HG03175 (cell line): ENCODE data around the gene GTF3C4.

Experiments used
- ATAC-seq: cut with Tn5 transposase; IDR thresholded peaks from one replicate; pipeline ENCODE4 v1.9.1; 2021; ENCODE audit warnings: mild to moderate bottlenecking, moderate library complexity; ENCODE audit not compliant: unreplicated experiment

GTF3C4 gene

GRCh38 chr9:132729235-132729890 lies 59.1 kb downstream of the GTF3C4 start:
- no peak for ATAC-seq

GRCh38 chr9:132730054-132731033 lies 60.1 kb downstream of the GTF3C4 start:
- ATAC-seq = no peak

GRCh38 chr9:132731230-132731629 lies 61.0 kb downstream of the GTF3C4 start:
- no peak for ATAC-seq

GRCh38 chr9:132732326-132733259 lies 62.3 kb downstream of the GTF3C4 start:
- no peak for ATAC-seq

GRCh38 chr9:132733260-132733815 lies 63.1 kb downstream of the GTF3C4 start:
- ATAC-seq = no peak

- no peak for ATAC-seq
These were observed 69.5 kb downstream of the GTF3C4 start for GRCh38 chr9:132739710-132740310.

GRCh38 chr9:132740526-132741309 lies 70.5 kb downstream of the GTF3C4 start:
- no peak for ATAC-seq

GRCh38 chr9:132742821-132743311 lies 72.6 kb downstream of the GTF3C4 start:
- no peak for ATAC-seq

GRCh38 chr9:132743931-132744479 lies 73.7 kb downstream of the GTF3C4 start:
- no peak for ATAC-seq
